ENCODE results near the gene HINT3.
"Not testable (repeated sequence)": the region's sequence is repeated elsewhere in the genome, so short reads cannot be mapped to it uniquely, and the experiment has no call there.

The HINT3 gene

DNA sequence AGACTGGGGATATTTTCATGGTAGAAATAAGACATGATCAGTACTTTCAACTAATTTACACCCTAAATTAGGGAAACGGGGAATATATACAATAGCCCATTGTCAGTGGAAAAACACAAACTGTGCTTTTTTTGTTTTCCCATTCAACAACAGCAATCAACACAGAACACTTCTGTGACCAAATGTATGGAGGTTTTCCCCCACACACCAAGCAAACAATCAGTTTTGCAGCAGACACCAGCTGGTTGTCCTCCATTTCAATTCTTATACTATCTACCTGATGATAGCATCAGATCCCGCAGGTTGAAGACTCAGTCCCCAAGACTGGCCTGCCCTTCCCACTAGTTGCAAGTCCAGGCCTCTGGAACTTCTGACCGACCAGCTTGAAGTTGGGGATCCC lies 4.5 kb downstream of the HINT3 start:
- DNase-seq (ENCODE audit: low read depth in 2 of 2): no peak

DNA sequence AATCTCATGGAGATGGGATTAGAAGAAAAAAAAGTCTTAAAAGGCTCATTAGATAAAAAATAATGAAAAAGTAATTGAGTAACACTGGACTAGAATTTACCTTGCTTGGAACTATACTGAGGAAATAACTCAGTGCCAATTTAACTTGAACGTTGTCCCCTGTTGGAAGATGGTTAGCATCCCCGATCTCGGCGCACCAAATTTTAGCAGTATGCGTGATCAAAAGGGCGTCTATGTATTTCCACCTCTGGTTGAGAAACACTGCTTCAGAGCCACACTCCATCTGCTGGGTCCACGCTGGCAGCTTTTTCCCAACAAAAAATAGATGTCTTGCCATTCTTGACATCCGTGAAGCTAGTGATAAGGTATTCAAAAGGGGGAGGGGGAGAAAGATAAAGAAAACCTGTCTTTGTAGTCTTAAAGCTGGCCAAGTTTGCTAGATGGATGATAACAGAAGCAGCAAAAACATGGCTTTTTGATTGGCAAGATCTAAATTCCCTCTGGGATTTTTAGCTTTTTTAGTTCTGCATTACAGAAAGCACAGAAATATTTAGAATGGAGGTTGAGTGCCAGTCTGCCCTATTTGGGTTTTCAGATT lies 6.4 kb downstream of the HINT3 start:
- no peak for DNase-seq (ENCODE audit: low read depth in 2 of 2)

DNA sequence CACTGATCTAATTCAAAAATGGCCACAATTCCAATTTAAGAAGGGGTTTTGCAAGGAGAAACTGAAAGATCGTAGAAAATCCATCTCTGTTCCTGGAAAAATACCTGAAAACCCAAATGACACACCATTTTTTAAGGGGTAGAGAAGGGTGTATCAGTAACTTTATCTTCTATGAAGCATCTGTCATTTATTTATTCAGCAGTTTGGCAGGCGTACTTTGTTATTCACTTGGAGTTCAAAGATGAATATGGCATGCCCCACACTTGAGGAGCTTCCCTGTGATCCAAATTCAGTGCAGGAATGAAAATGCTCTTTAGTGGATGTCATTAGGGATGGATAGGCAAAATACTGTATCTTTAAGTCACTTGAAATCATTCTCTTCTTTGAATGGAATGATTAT lies 7.2 kb downstream of the HINT3 start:
- DNase-seq (ENCODE audit: low read depth in 2 of 2): no peak

DNA sequence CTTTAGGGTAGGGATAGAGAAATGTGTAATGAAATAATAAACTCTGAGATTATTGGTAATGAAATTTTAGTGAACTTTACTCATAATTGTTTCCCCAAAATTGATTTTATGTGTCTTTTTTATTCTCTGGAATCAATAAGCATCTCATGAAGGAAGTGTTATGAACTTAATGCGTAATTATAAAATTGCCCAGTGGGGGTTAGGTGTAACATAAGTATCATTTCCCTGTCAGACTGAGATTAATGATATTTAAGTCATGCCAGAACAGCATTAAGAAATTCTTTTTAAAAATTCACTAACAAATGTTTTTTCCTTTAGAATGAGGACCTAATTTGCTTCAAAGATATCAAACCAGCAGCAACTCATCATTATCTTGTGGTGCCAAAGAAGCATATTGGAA lies 10.0 kb downstream of the HINT3 start:
- no peak for DNase-seq (ENCODE audit: low read depth in 2 of 2)

DNA sequence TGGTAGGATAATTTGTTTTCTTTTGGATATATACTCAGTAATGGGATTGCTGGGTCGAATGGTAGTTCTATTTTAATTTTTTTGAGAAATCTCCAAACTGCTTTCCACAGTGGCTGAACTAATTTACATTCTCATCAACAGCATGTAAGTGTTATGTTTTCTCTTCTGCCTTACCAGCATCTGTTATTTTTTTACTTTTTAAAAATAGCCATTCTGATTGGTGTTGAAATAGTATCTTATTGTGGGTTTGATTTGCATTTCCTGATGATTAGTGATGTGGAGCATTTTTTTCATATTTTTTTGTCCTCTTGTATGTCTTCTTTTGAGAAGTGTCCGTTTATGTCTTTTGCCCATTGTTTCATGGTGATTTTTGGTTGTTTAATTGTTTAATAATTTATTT lies 11.9 kb downstream of the HINT3 start:
- DNase-seq (ENCODE audit: low read depth in 2 of 2): no peak

DNA sequence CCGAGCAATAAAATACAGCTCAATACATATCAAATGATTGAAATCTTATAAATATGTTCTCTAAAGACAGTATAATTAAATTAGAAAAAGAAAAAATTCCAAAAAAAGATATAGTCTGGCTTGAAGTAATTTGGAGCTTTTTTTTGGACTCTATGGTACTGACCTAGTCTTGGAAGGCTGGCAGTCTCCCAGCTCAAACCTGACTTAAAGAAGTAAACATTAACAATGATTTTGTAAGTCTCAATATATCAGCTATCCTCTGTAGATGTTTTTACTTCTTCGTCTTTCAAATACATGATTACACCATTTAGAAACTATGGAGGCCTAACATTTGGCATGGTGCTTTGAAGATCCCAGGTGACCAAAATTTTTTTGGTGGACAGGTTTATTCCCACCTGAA lies 14.2 kb downstream of the HINT3 start:
- DNase-seq (ENCODE audit: low read depth in 2 of 2): no peak

DNA sequence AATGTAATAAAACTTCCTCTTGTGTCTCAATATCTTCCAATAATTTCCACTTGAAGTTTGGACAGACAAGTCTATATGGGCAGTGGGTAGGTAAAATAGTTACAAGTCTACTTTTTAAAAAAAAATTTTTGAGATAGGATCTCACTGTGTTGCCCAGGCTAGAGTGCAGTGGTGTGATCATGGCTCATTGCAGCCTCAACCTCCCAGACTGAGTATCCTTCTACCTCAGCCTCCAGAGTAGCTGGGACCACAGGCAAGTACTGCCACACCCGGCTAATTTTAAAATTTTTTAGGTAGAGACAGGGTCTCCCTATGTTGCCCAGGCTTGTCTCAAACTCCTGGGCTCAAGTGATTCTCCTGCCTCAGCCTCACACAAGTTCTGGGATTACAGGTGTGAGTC lies 15.9 kb downstream of the HINT3 start:
- DNase-seq (ENCODE audit: low read depth in 2 of 2): not testable (repeated sequence)

DNA sequence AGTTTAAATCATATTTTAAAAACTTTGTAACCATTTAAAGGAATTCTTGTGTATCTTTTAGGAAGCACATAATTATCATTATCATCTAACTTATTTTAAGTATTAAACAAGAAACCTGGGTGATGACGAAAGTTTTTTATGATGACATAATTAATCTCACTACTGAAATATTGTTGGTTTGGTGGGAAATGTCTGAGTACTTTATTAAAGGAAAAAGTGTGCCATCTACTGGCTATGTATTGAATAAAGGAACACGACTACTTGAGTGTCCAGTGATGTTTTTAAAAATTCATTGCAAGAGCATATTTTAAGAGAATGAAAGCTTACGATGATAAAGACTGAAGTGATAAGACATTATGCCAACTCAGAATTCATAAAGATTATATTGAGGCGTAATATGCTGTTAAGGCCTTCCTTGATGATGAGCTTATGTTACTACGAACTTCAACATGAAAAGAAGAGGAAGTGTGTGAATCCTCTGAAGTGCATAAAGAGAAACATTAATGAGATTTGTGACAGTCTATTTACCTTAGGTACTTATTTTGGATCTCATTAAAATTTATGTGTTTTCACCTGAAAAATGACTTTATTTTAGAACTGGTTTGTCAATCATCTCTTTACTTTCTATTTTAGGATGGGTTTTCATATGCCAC lies 17.8 kb downstream of the HINT3 start:
- DNase-seq (ENCODE audit: low read depth in 2 of 2): no peak

DNA sequence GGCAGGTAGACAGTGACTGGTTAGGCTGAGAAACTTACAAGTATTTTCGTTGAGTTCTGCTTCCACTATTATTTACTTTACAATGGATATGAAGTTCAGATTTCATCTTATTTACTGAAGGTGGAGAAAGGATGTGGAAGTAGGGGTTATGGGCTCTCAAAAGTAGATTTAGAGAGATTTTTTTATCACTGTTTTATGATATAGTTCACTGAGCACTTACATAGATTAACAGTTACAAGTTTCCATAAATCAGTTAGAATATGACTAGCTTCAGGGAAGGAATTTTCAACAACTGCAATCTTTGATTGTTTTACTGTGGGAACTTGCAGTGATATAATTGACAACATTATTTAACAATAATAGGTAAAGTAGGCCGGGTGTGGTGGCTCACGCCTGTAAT lies 22.5 kb downstream of the HINT3 start:
- no peak for DNase-seq (ENCODE audit: low read depth in 2 of 2)

DNA sequence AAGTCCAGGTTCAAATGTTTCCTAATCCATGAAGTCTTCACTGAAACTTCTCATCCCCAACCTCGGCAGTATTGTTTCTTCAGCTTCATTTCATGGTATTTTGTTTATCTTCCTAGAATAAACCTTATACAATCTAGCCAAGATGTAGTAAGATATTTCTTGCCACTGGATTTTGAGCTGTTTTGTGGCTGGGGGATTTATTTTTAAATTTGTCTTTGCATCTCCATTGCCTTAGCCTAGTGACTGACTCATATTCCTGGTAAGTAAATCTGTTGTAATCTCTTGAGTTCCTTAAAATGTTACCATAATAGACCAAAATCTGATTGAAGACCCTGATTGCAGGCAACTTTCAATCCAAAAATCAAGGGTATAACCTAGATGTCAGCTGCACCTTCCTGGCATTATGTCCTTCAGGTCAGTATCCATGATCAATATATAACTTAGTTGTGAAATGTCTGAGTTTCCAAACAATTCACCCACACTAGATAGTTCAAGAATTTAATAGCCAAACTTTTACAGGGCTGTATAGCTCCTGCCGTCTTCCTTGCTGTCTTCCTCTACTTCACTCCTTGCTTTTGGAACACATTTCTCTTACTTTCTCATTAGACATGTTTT lies 25.1 kb downstream of the HINT3 start:
- no peak for DNase-seq (ENCODE audit: low read depth in 2 of 2)

DNA sequence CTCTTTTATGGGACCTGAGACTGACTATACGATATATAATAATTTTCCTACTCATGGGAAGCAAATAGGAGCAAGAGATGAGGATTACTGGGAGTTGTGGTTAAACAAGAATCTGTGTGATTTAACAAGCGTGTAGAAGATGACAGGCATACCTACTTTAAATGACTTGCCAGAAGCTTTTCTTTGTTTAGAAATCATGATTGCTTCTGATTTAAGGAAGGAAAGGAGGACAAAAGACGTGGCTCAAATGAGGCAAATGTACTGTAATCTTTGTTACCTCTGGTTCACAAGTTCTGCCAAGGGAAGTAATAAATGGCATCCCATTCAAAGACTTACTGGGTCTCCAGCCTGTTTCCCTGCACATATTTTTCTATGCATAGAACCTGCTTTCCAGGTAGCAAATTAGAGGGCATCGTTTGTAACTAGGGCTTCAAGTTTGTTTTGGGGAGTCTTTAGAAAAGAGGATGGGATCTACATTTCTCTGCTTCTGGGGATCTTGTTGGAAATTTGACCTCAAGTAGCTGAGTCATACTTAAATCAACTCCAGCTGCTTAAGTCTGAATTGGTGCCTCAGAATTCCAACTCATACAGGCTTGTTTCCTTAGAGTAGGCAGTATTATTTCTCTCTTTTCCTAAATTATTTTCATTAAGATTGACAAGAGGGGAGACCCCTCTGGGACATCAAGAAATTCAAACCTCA lies 26.8 kb downstream of the HINT3 start:
- no peak for DNase-seq (ENCODE audit: low read depth in 2 of 2)

DNA sequence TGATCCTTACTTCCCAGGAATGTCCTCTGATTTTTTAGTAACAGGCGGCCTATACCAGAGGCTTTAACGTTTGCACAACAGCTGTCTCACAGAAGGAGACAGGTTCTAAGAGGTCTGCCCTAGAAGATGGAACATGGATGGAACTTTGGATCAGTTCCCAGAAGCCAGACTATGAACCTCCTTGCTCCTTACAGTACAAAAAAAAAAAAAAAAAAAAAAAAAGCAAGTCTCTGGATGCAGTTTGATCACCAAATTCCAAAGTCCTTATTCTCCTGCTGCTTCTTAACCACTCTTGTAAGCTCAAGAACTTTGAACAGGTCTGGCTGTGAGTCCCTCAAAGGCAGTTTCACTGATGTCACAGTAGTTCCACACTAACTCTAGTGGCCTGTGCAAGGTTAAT lies 27.7 kb downstream of the HINT3 start:
- no peak for DNase-seq (ENCODE audit: low read depth in 2 of 2)

DNA sequence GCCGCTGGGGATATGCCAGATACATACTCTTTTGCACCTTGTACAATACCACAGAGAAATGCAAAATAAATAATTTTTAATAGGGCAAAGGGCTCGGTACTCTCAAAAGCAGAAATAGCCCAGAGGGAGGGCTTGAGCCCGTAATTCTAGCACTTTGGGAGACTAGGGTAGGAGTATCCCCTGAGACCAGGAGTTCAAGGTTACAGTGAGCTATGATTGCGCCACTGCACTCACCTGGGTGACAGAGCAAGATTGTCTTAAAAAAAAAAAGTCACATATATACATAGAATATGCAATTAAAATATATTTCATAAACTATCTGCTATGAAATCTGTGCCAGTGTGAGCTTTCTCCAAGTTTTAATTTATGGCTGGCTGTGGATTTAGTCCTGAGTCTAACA lies 29.0 kb downstream of the HINT3 start:
- no peak for DNase-seq (ENCODE audit: low read depth in 2 of 2)

DNA sequence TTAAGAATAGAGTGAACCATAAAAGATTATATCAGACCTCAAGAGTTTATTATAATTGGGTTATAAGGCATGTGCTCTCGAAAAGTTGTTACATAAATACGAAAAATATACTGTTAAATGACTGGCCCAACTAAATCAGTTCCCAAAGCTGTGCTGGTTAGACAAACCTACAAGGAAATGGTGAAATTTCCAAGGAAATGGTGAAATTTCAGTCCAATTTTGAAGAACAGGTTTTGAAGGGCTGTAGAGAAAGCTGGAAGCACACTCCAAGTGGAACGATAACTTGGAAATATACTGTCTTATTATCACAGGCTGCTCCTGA lies 29.4 kb downstream of the HINT3 start:
- DNase-seq (ENCODE audit: low read depth in 2 of 2): no peak

DNA sequence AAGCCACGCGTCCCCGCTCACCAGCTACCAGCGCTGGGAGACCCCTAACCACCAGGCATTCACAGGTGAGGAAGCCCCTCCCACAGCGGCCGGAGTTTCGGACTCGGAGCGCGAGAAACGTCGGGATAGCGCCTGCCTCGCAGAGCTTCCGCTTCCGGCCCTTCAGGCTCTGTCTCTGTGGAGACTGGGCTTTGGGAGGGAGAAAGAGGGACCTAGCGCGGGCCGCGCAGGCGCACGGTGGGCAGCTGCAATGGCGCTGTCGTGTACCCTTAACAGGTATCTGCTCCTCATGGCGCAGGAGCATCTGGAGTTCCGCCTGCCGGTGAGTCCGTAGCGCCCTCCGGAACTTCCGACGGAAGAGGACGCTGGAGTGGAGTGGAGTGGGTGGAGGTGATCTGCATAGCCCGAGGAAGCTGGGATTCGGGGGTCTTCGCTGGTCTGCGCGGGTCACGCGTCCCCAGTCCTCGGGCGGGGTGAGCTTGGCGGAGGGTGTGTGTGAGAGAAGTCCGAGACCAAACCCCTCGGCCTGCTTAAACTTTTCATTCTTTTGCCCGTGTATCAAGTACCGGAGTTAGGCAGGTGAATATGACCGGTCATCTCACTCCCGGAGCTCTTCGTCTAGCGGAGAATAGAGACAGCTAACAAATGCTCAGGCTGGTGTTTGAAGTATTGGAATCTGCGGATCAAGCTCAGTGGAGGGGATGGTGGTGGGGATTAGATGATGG lies 29.9 kb downstream of the HINT3 start, which contains the start of gene TRMT11:
TSS of gene TRMT11 (plus strand) at position 240 of the 725 bp plus-strand sequence. CDS start at position 251, 11 bp downstream.
- peak; percentile 72 to 77 for DNase-seq (ENCODE audit: low read depth in 2 of 2)

DNA sequence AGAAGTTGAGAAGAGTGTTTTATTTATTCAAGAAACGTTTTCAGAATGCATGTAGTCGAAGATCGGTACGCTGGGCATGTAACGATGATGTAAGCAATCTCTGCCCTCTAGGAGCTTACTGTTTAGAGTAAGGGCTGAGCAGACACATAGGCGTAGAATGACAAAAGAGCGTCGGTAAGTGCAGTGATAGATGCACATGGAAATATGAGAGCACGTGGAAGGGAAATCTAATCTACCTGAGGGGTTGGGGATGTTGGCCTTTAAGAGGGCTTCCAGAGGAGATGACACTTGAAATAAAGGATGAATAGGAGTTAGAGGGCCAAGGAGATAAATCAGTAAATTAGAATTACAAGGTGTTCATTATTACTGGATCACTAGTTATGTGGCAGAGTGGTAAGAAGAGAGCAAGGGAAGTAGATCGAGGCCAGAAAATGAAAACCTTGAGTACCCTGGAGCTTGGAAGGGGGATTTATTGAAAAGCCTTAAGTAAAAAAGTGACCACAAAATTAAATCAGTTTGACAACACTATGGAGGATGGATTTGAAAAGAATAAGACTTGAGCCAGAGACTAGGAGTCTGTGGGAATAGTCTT lies 30.6 kb downstream of the HINT3 start:
- no peak for DNase-seq (ENCODE audit: low read depth in 2 of 2)

DNA sequence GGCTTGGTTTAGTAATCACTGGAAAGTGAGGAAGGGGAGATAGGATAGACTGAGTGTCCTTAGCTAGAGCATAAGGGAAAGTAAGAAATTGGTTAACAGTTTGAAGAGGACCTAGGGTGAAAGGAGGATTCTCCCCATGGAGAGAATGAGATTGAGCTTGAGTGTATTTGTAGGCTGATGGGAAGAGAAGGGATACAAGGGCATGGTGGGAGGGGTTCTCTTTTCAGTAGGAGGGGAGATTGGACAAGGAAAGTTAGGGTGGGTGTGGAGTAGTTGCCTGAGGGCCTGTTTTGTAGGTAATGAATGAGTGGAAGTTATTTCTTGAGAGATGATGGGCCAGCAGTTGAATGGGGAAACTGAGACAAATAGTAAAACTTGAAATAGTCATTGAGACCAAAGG lies 31.7 kb downstream of the HINT3 start:
- no peak for DNase-seq (ENCODE audit: low read depth in 2 of 2)

DNA sequence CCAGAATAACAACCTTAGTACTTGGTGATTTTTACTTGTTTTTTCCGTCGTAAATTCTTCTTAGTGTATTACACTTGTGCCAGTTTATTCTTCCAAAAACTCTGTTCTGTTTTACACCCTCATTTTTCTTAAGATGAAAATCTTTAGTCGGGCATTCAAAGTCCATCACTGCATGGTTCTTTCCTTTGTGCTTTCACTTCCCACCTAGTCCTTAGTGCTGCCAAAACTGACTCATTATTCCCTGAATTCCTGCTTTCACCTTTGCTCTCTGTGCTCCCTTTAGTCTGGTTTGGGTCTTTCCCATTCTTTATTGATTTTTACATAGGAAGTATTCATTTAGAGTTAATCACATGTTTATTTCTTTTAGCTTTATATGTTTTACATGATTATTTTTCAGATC lies 33.1 kb downstream of the HINT3 start:
- DNase-seq (ENCODE audit: low read depth in 2 of 2): no peak

DNA sequence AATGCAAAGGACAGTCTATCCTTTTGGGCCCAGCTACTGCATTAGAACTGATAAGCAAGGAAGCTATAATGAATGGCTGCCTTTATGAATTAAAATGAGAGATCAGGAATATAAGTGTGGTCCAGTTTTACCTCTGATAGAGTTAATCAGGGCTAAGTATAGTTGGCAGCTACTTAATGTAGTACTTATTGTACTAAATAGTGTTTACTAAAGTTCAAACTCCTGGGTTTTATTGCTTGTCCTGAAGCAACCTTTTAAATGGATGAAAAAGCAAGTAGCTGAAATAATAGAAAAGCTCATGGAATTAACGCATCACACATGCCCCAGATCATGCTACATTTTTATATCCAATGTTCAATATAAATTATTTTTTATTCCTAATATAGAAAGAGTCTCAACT lies 35.1 kb downstream of the HINT3 start:
- no peak for DNase-seq (ENCODE audit: low read depth in 2 of 2)

DNA sequence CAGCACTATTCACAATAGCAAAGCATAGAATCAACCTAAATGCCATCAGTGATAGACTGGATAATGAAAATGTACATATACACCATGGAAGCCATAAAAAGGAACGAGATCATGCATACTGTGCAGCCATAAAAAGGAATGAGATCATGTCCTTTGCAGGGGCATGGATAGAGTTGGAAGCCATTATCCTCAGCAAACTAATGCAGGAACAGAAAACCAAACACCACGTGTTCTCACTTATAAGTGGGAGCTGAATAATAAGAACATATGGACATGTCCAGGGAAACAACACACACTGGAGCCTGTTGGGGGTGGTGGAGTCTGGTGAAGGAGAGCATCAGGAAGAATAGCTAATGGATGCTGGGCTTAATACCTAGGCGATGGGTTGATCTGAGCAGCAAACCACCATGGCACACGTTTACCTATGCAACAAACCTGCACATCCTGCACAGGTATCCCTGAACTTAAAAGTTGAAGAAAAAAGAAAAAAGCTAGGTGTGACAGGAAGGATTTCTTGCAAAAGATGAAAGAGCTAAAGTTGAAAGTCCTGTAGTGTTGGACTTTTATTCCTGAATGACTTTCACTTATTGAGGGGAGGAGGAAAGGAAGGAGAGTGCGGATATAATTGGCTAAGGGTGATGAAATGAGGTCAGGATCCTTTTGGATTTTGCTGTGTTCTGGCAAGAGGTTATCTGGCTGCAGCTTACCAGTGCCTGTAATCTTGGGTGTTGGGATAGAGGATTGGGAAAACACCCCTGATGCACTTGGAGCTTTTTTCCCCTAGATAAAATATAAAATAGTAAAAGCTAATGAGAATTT lies 38.3 kb downstream of the HINT3 start:
- DNase-seq (ENCODE audit: low read depth in 2 of 2): no peak

DNA sequence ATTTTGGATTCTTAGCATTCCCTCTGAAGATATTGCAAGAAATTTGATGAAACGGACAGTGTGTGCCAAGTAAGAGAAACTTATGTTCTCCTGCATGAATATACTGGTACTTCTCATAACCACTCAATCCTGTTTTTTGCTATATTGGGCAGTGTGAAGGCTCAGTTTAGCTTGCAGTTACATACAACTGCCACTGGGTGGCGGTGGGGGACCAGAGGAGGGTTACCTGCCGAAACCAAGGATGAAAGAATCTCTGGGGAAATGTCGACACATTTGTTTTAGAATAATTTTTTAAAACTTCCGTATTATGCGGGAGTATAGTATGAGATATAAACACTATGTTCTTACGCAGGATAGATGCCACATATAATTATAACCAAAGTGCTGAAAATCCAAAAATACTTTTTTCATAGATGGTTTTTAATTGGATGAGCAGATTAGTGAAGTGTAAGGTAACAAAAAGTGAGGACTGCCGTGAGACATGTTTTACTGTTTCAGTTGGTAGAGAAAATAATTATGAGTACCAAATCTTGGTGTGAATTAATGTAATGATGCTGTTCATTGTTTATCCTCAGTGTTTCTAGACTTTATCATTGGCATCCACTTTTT lies 39.5 kb downstream of the HINT3 start:
- DNase-seq (ENCODE audit: low read depth in 2 of 2): peak; percentile 41 to 55
